ENCODE data around the gene PXDN.

Gene PXDN

DNA sequence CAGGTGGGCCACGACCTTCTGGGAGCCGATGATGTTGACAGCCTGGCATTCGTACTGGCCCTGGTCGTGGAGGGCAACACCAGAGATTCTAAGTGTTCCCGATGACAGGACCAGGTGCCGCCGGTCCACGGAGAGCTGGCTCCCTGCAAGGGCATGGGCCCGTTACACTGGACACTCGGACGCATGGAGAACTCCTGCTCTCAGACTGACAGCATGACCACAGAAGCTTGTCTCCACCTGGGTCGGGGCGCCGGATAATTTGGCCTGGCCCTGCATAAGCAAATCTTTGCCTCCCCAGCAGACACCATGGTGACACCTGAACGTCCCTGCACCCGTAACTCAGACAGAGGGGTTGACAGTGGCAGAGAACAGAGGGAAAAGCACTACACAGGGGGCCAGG lies 80.7 kb downstream of the PXDN start:
- no peak for DNase-seq (ENCODE audit: low read depth)

DNA sequence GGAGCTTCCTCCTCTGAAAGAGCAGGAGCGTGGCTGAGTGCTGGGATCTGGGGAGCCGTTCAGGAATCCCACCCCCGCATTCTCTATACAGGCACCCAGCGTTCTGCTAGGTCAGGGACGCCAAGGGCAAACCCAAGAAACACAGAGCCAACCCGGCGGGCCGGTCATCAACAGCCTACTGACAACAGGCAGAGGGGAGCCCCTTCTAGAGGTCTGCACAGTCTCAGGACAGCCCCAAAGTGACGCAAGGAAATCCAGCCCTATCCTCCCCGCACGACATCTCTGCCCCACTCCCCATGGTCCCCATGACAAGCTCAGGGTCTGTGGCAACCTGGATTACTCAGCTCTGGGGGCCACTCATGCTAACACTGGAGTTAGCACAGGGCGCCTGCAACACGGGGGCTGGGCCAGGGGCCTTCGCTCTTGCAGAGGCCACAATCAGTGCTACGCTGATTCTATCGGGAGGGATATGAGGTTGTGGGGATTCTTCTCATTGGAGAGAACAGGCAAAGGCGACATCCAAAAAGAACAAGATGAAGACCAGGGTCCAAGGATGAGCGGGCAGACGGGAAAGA lies 81.6 kb downstream of the PXDN start:
- DNase-seq (ENCODE audit: low read depth), result no peak

GRCh38 chr2:1661891-1662605 lies 82.3 kb downstream of the PXDN start:
- no peak for DNase-seq (ENCODE audit: low read depth)

- no peak for DNase-seq (ENCODE audit: low read depth)
These were observed 83.4 kb downstream of the PXDN start for GRCh38 chr2:1660656-1661640.

- DNase-seq (ENCODE audit: low read depth), result no peak
These were observed 84.3 kb downstream of the PXDN start for GRCh38 chr2:1659951-1660565.

DNA sequence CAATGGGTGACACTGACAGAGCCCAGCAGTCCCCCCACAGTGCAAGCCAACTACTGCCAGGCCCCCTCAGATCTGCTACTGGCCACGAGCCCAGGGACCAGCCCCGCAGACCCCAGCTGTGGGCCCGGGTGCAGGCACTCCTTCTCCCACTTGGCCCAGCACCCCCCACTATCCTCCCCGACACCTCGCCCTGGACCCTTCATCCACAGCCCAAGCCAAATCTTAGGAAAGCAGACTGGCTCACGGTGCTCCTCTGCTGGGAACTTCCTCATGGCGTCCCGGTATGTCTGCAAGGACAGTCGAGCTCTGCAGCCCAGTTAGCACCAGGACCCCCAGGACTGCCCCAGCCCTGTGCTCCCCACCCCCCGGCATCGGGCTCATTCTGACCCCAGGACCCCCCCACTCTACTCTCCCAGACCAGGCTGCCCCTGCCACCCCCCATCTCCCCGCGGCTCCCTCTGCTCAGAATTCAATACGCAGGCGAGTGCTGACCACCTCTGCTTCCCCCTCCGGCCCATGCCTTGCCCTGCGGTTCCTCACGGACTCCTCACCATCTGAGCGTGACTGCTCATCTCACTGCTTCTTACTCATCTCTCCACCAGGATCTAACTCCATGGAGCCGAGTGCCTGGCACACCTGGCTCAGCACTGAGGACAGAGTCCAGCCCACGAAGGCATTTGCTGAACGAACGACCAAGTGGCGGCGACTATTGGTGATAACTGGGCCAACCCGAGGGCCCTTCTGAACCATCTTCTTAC lies 85.7 kb downstream of the PXDN start:
- no peak for DNase-seq (ENCODE audit: low read depth)

DNA sequence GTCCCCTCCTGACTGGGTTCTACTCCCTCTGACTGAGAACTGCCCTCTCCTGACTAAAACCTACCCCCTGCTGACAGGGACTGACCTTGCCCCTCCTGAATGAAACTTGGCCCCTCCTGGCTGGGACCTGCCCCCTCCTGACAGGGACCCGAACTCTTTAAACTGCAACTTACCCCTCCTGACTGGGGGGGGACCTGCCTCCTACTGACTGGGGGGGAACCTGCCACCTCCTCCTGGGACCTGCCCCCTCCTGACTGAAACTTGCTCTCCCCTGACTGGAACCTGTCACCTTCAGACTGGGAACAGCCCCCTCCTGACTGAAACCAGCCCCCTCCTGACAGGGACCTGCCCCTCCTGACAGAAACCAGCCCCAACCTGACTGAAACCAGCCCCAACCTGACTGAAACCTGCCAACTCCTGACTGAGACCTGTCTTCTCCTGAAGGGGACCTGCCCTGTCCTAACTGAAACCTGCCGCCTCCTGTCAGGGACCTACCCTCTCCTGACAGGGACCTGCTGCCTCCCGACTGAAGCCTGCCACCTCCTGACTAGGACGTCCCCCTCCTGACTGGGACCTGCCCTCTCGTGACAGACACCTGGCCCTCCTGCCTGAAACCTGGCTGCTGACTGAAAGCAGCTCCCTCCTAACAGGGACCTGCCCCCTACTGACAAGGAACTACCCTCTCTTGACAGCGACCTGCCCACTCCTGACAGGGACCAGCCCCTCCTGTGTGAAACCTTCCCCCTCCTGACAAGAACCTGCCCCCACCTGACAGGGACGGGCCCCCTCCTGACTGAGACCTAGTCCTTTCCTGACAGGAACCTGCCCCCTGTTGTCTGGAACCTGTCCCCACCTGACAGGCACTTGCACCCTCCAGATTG lies 87.1 kb downstream of the PXDN start:
- DNase-seq (ENCODE audit: low read depth), result no peak

- DNase-seq (ENCODE audit: low read depth), result no peak
These were observed 87.9 kb downstream of the PXDN start for GRCh38 chr2:1656326-1656960.

- no peak for DNase-seq (ENCODE audit: low read depth)
These were observed 88.9 kb downstream of the PXDN start for GRCh38 chr2:1655461-1655860.

GRCh38 chr2:1654696-1655374 lies 89.5 kb downstream of the PXDN start:
- no peak for DNase-seq (ENCODE audit: low read depth)

DNA sequence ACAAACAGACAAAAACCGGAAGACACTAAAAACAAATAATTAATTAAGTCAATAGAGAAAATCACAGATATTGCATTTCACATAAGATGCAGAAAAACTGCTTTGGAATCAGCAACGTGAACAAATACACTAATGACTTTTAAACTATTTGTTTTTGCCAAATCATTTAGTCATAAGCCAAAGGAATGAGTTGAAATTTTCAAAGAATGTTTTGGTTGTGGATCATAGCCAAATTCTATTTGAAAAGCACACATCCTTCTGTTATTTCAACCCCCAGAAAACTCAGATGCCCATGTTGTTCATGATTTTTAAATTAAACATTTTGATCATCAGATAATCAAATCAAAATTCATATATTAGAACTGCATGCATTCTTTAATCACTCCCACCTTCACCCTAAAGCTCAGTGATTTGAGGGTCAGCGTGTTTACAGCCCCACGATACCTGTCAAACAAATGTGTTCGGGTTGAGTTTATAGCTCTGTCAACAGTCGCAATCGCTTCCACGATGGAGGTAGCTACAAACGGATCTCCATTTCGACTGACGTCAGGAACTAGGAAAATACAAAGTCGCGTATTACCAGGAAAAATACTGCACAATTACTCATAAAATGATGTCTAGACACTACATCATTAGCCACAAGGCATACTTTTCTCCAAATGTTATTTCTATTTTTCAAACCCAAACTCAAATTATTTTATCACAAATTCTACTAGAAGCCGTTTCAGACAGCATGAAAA lies 90.2 kb downstream of the PXDN start:
- peak; percentile 89 for DNase-seq (ENCODE audit: low read depth)

- DNase-seq (ENCODE audit: low read depth), result no peak
These were observed 92.1 kb downstream of the PXDN start for GRCh38 chr2:1652034-1652790.

- DNase-seq (ENCODE audit: low read depth), result no peak
These were observed 92.9 kb downstream of the PXDN start for GRCh38 chr2:1651121-1652033.

GRCh38 chr2:1650085-1650872 lies 94.0 kb downstream of the PXDN start:
- no peak for DNase-seq (ENCODE audit: low read depth)

DNA sequence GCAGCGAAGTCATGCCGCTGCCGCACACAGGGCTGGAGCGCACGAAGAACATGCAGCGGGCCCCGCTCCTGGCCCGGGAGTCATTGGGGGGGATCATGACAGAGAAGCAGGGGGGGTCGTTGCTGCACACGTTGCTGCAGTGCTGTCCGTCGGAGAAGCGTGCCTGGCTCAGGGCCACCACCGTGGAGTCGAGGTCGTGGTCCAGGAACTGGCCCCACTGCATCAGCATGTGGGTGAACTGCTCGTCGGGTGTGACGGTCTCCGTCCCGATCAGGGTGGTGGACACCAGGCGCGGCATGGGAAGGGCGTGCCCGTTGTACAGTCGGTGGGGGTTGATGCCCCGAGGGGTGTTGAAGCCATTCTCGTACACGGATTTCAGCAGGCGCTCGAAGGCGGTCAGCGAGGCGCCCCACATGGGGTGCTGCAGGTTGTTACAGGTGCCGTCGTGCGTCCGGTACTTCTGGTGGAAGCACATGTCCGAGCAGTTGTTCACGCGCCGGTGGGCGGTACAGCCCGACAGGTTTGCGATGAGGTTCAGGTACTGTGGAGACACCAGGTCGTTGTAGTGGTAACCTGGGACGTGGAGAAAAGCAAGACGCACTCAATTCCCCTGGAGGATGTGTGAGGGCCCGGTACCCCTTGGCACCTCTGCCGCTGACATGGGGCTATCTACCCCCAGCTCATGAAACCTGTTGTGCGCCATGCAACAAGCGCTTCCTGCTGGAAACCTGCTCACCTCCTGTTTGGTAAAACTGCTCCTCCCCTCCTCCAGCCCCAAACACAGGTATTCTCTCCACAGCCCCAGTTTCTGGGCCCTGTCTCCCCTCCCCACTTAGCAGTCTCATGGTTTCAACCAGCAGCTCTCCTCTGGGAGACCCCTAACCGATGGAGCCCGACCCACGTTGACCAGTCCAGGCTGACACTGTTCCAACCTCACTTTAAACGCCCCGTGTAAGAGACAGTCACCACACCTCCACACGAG lies 94.9 kb downstream of the PXDN start:
- no peak for DNase-seq (ENCODE audit: low read depth)

Data from EH (cell line).